Stimulated activated CD8-positive, alpha-beta memory T cell treated with anti-CD3 and anti-CD28 coated beads, Interleukin-12 subunit alpha, Interleukin-12 subunit beta, amount 100 ng/mL, for 4 hours (primary cell): Measurements from ENCODE around the gene CDC42EP1.
"Not testable (repeated sequence)": the region's sequence is repeated elsewhere in the genome, so short reads cannot be mapped to it uniquely, and the experiment has no call there.

Experiments
- DNase-seq: peaks from one replicate; pipeline ENCODE4 v3.0.0-alpha.2; 2020; ENCODE audit warnings: low read depth

CDC42EP1 gene

GRCh38 chr22:37534445-37534844 is 25.8 kb upstream of the CDC42EP1 start:
- DNase-seq = no peak

GRCh38 chr22:37535159-37535558 is 25.1 kb upstream of the CDC42EP1 start:
- DNase-seq = no peak

GRCh38 chr22:37538590-37539357 is 21.5 kb upstream of the CDC42EP1 start:
- peak; percentile 75 for DNase-seq

- DNase-seq = not testable (repeated sequence)
These were observed 20.5 kb upstream of the CDC42EP1 start for GRCh38 chr22:37539790-37540189.

- DNase-seq = not testable (repeated sequence)
These were observed 17.9 kb upstream of the CDC42EP1 start for GRCh38 chr22:37542416-37542815.

DNA sequence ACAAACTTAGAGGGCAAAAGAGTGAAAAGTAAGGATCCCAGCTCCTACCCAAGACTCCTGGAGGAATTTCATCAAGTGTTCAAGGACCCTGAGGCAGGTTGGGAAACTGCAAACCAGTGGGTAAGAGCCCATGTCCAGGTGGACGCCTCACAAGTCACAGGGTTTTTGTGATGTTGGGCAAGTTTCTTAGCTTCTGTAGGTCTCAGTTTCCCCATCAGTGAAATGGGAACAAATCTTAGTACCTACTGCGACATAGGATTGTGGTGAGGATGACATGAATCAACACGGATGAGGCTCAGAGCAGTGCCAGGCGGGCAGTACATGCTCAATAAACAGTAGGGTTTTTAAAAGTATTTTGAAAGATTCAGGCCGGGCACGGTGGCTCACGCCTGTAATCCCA is 17.3 kb upstream of the CDC42EP1 start:
- no peak for DNase-seq

- no peak for DNase-seq
These were observed 15.2 kb upstream of the CDC42EP1 start for GRCh38 chr22:37544955-37545702.

DNA sequence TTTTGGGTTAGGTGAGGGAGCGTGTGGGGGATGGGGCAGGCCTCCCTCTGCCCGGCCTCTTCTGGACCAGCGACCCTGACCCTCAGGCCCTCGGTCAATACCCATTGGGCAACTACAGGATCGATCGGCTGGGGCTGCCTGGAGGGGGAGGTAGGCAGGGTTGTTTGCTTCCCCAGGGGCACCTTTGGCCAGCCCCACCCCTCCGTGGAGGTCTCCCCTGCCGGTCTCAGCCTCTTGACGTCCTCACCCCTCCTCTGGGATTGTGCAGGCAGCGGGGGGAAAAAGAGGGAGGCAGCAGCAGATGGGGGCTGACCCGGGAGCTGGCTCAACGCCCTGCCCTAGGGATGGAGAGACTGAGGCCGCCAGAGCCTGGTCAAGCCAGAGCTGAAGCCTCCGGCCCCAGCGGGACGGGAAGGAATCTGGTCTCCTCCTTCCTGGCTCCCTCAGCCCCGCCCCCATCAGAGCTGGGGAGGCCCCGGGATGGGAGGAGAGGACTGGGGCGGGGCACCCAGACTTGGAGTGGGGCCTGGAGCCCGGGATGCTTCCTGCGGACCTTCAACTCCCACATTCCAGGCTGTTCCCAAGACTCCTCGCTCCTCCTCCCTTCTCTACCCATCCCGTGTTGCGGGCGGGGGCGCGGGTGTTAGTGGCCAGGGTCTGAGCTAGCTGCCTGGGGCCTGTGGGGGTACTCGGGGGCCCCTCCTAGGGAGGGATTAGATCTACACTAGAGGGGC is 14.4 kb upstream of the CDC42EP1 start:
- DNase-seq = no peak

- DNase-seq = no peak
These were observed 13.6 kb upstream of the CDC42EP1 start for GRCh38 chr22:37546437-37547250.

DNA sequence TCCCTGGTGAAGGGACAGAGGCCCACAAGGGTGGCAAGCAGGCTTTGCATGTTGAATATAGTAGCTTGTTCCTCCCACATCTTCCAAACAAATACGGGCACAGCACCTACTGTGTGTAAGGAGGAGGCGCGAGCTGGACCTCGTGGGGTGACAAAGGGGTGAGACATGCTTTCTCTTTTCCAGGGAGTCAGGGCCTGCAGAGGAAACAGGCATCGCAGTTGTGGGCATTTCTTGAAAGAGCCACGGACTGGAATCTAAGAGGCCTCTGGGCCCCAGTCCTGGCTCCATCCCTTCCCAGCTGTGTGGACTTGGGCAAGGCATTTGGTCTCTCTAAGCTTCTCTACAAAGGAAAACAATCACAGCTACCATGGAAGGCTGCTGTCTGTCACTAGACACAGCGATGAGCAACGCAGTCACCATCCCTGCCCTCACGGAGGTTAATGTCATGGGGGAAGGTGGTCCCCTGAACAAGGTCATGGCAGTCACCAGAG is 13.0 kb upstream of the CDC42EP1 start:
- DNase-seq = no peak

- no peak for DNase-seq
These were observed 10.6 kb upstream of the CDC42EP1 start for GRCh38 chr22:37549704-37550059.

- not testable (repeated sequence) for DNase-seq
These were observed 9.4 kb upstream of the CDC42EP1 start for GRCh38 chr22:37550921-37551320.

DNA sequence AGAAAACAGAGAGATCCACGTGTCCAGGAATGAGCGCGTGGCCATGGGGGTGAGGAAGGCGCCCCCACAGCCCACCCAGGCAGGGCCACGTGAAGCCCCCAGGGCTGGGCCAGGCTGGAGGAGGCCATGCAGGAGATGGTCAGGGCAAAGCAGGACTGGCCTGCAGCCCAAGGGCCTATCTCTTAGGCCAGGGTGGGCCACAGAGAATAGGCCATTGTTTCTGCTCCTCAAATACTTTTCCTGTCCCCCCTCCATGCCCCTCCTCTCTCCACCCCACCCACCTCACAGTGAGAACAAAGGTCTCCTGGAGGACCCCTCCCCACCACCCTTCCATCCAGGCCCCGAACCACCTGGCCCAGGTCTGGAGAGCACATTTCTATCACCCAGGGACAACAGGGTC is 8.3 kb upstream of the CDC42EP1 start:
- no peak for DNase-seq

GRCh38 chr22:37552524-37553163 is 7.6 kb upstream of the CDC42EP1 start:
- no peak for DNase-seq

DNA sequence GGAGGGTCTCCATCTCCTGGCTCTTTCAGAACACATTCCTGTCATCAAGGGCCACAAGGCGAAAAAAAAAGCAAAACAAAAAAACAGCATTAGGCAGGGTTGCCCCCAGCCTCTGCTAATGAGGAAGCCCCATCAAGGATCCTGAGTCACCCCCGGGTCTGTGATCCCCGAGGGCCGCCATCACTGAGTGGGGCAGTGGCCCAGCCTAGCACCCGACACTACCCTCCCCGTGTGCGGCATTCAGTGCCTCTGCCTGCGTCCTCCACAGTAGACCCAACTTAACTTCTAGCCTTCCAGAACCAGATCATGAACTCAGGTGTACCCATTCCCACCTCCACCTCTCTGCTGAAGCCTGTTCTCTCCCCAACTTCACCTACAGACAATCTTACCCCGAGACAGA is 6.6 kb upstream of the CDC42EP1 start:
- DNase-seq = no peak

GRCh38 chr22:37555029-37555428 is 5.3 kb upstream of the CDC42EP1 start:
- DNase-seq = no peak

GRCh38 chr22:37556710-37557109 is 3.6 kb upstream of the CDC42EP1 start:
- no peak for DNase-seq

- DNase-seq = no peak
These were observed 2.8 kb upstream of the CDC42EP1 start for GRCh38 chr22:37557321-37558001.

DNA sequence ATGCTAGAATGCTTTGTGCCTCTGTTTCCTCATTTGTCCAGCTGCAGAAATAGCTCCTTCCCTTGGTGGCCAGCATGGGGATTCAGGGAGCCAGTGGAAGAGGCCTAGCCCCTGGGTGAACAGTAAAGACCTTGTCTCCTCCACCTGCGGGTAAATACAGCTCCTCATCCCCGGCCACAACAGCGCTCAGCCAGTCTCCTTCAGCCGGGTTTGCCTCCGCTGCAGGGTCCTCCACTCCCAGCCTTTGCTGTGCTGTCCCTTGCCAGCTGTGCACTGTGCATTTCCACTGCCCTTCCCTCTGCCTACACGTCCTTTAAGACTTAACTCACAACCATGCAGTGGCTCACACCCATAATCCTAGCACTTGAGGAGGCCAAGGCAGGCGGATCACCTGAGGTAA is 1.5 kb upstream of the CDC42EP1 start:
- no peak for DNase-seq

GRCh38 chr22:37559521-37559900 is 769 bp upstream of the CDC42EP1 start:
- DNase-seq = no peak
